Activated naive CD8-positive, alpha-beta T cell (primary cell): ENCODE data around the gene NSF.

Experiments
- H3K27ac Mint-ChIP-seq: one replicate; pipeline ENCODE4 v1.8.0; 2021; ENCODE audit warnings: mixed read lengths
- H3K27me3 Mint-ChIP-seq: one replicate; pipeline ENCODE4 v1.8.0; 2021; ENCODE audit warnings: mixed read lengths
- H3K36me3 Mint-ChIP-seq: one replicate; pipeline ENCODE4 v1.8.0; 2021; ENCODE audit warnings: mixed read lengths
- H3K4me1 Mint-ChIP-seq: one replicate; pipeline ENCODE4 v1.8.0; 2021; ENCODE audit warnings: low read depth, mixed read lengths
- H3K4me3 Mint-ChIP-seq: one replicate; pipeline ENCODE4 v1.8.0; 2021; ENCODE audit warnings: mild to moderate bottlenecking, mixed read lengths
- H3K9me3 Mint-ChIP-seq: one replicate; pipeline ENCODE4 v1.8.0; 2021; ENCODE audit warnings: low read depth, mixed read lengths

The NSF gene

GRCh38 chr17:46769531-46770438 lies 179.3 kb downstream of the NSF start:
- peak overlapping the region; percentile 67 for H3K4me3 Mint-ChIP-seq
- no peaks in the 10 kb centered on the region for H3K36me3 Mint-ChIP-seq
- H3K4me1 Mint-ChIP-seq: peaks cover 10% of the 10 kb centered on the region
- peaks cover 6% of the 10 kb centered on the region for H3K27me3 Mint-ChIP-seq
- no peaks in the 10 kb centered on the region for H3K9me3 Mint-ChIP-seq
- H3K27ac Mint-ChIP-seq: no peak overlapping the region

- peak overlapping the region; percentile 67 for H3K4me3 Mint-ChIP-seq
- peaks cover 6% of the 10 kb centered on the region for H3K27me3 Mint-ChIP-seq
- H3K4me1 Mint-ChIP-seq: peaks cover 10% of the 10 kb centered on the region
- no peak overlapping the region for H3K27ac Mint-ChIP-seq
- H3K36me3 Mint-ChIP-seq: no peaks in the 10 kb centered on the region
- H3K9me3 Mint-ChIP-seq: no peaks in the 10 kb centered on the region
Observed at GRCh38 chr17:46770439-46770817, 180.0 kb downstream of the NSF start.

- Mint-ChIP-seq H3K27me3 (peaks cover 6% of the 10 kb centered on the region), H3K9me3 (no peaks in the 10 kb centered on the region), H3K4me3 (peak overlapping the region; percentile 67), H3K36me3 (no peaks in the 10 kb centered on the region), H3K4me1 (peaks cover 10% of the 10 kb centered on the region), H3K27ac (no peak overlapping the region)
Observed at GRCh38 chr17:46770818-46771560, 180.5 kb downstream of the NSF start.

GRCh38 chr17:46771561-46772474 lies 181.3 kb downstream of the NSF start:
- Mint-ChIP-seq H3K4me1 (peaks cover 10% of the 10 kb centered on the region), H3K36me3 (no peaks in the 10 kb centered on the region), H3K9me3 (no peaks in the 10 kb centered on the region), H3K27ac (no peak overlapping the region), H3K27me3 (peaks cover 7% of the 10 kb centered on the region), H3K4me3 (peak overlapping the region; percentile 83)

- H3K36me3 Mint-ChIP-seq: no peaks in the 10 kb centered on the region
- H3K27ac Mint-ChIP-seq: no peak overlapping the region
- peaks cover 9% of the 10 kb centered on the region for H3K27me3 Mint-ChIP-seq
- peaks cover 10% of the 10 kb centered on the region for H3K4me1 Mint-ChIP-seq
- H3K9me3 Mint-ChIP-seq: no peaks in the 10 kb centered on the region
- peak overlapping the region; percentile 83 for H3K4me3 Mint-ChIP-seq
Observed at GRCh38 chr17:46772475-46773220, 182.2 kb downstream of the NSF start.

- Mint-ChIP-seq H3K27ac (no peak overlapping the region), H3K4me3 (peak overlapping the region; percentile 65), H3K9me3 (no peaks in the 10 kb centered on the region), H3K36me3 (no peaks in the 10 kb centered on the region), H3K27me3 (peaks cover 9% of the 10 kb centered on the region), H3K4me1 (peaks cover 10% of the 10 kb centered on the region)
Observed at GRCh38 chr17:46773221-46773605, 182.7 kb downstream of the NSF start.

GRCh38 chr17:46773676-46774075 lies 183.2 kb downstream of the NSF start:
- Mint-ChIP-seq H3K4me3 (no peak overlapping the region), H3K4me1 (peaks cover 10% of the 10 kb centered on the region), H3K36me3 (no peaks in the 10 kb centered on the region), H3K27ac (no peak overlapping the region), H3K9me3 (no peaks in the 10 kb centered on the region), H3K27me3 (peaks cover 9% of the 10 kb centered on the region)

GRCh38 chr17:46774108-46774737 lies 183.8 kb downstream of the NSF start:
- H3K27me3 Mint-ChIP-seq: peaks cover 9% of the 10 kb centered on the region

GRCh38 chr17:46776298-46777005 lies 186.0 kb downstream of the NSF start:
- H3K4me3 Mint-ChIP-seq: no peak overlapping the region
- no peaks in the 10 kb centered on the region for H3K9me3 Mint-ChIP-seq
- no peak overlapping the region for H3K27ac Mint-ChIP-seq
- H3K27me3 Mint-ChIP-seq: peaks cover 6% of the 10 kb centered on the region
- H3K36me3 Mint-ChIP-seq: no peaks in the 10 kb centered on the region
- peaks cover 8% of the 10 kb centered on the region for H3K4me1 Mint-ChIP-seq

More at GRCh38 chr17:46774108-46774737, 183.8 kb downstream of the NSF start:
- Mint-ChIP-seq H3K4me1 (peaks cover 10% of the 10 kb centered on the region), H3K27ac (no peak overlapping the region), H3K36me3 (no peaks in the 10 kb centered on the region), H3K9me3 (no peaks in the 10 kb centered on the region), H3K4me3 (no peak overlapping the region)

- no peak overlapping the region for H3K4me3 Mint-ChIP-seq
- H3K27ac Mint-ChIP-seq: no peak overlapping the region
- no peaks in the 10 kb centered on the region for H3K9me3 Mint-ChIP-seq
- no peaks in the 10 kb centered on the region for H3K4me1 Mint-ChIP-seq
- no peaks in the 10 kb centered on the region for H3K36me3 Mint-ChIP-seq
- peaks cover 5% of the 10 kb centered on the region for H3K27me3 Mint-ChIP-seq
Observed at GRCh38 chr17:46777943-46778915, 187.8 kb downstream of the NSF start.

- Mint-ChIP-seq H3K4me1 (no peaks in the 10 kb centered on the region), H3K27me3 (peaks cover 3% of the 10 kb centered on the region), H3K36me3 (no peaks in the 10 kb centered on the region), H3K27ac (no peak overlapping the region), H3K4me3 (no peak overlapping the region), H3K9me3 (no peaks in the 10 kb centered on the region)
Observed at GRCh38 chr17:46780003-46780373, 189.5 kb downstream of the NSF start.

GRCh38 chr17:46782250-46782953 lies 191.9 kb downstream of the NSF start:
- no peaks in the 10 kb centered on the region for H3K4me1 Mint-ChIP-seq
- no peaks in the 10 kb centered on the region for H3K36me3 Mint-ChIP-seq
- no peaks in the 10 kb centered on the region for H3K9me3 Mint-ChIP-seq
- H3K27me3 Mint-ChIP-seq: no peaks in the 10 kb centered on the region
- H3K4me3 Mint-ChIP-seq: no peak overlapping the region
- H3K27ac Mint-ChIP-seq: no peak overlapping the region
